ENCODE data around the gene TOP3A.

GRCh38 chr17:18277076-18277475 is 37.7 kb downstream of the TOP3A start:
- TF ChIP-seq CTCF (IDR thresholded peaks at IDR 0.05) (no peak), POLR2A (IDR thresholded peaks at IDR 0.05) (no peak)
